T1000 (cell line): ENCODE data around the gene CYFIP1.
"Not testable (repeated sequence)": the region's sequence is repeated elsewhere in the genome, so short reads cannot be mapped to it uniquely, and the experiment has no call there.

Source experiments
- DNase-seq: peaks from one replicate; lab custom pipeline; 2025; ENCODE audit warnings: mixed read lengths; lab: John Stamatoyannopoulos, UW

Gene CYFIP1

DNA sequence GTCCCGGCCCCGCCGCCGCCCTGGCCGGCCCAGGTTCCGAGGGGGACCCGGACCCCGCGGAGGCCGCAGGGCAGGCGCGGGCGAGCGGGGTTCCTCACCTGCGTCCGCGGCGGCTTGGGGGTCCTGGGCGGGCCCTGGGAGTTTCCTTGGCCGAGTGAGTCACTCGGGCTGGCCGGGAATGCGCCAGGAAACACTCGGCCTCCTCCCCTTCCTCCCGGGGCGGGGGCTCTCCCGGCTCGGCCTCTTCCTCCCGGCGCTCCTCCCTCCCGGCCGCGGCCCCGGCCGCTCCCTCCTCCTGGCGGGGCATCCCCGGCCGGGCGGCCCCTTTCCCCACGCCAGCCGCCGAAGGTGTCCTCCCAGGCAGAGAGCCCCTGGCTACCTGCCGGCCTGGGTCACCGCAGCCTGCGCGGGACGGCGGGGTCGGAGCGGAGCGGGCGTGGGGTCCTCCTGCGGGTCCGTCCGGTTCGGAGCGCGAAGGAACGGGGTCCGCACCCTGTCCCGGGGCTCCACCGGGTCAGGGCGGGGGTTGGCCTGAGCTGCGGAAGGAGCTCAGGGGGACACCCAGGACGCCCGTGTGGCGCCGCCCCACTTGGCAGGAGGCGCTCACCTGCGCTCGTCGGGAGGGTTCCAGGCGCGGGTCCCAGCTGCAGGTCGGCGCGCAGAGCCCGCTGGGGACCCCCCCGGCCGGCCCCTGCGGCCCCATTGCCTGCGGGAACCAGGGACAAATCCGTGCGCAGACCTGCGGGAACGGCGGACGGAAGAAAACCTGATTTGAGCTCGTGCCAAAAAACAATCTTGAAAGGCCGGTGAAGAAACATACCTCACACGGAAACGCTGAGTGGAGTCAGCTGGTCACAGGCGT lies at the start of gene CYFIP1:
Gene CYFIP1 (minus strand): TSS at position 180 of the 862 bp plus-strand sequence. CDS start 33,083 bp downstream, outside the sequence.
- DNase-seq = peak; percentile 58

GRCh38 chr15:23026218-23026617 lies 46.0 kb upstream of the CYFIP1 start:
- no peak for DNase-seq

DNA sequence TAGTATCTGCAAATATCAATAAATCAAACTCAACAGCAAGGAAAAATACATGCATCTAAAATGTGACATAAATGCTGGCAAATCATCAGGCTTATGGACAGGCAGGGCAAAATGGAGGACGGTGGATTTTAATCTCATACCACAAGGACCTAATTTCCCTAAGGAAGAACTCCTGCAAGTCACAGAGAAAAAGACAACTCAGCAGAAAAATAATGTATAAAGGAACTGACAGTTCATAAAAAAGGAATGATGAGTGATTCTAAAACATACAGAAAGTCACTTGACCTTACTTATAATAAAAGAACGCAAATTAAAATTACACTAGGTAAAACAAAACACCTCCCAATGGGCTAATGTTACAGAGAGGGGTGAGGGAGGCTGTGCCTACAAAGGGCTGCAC lies 42.0 kb upstream of the CYFIP1 start:
- no peak for DNase-seq

DNA sequence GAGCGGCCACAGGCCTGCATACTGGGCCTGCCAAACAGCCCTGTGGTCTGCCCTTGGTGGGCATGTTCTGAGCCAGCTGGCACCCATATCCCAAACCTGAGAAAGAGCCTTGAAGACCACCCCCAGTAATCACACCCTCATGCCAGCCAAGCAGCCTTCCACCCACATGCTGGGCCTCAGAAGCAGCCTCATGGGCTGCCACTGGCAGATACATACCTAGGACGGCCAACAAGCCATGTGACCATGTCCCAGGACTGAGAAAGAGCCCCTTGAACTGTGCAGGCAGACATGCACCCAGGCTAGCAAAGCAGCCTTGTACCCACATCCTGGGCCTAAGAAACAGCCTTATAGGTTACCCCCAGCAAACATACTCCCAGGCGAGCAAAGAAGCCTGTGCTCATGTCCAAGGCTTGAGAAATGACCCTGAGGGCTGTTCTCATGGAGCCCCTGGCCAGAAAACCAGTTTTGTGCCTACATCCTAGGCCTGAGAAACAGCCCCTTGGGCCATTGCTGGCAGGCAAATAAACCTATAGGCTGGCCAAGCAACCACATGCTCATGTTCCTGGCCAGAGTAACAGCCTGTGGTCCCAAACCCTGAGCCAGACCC lies 34.3 kb upstream of the CYFIP1 start:
- DNase-seq = no peak

DNA sequence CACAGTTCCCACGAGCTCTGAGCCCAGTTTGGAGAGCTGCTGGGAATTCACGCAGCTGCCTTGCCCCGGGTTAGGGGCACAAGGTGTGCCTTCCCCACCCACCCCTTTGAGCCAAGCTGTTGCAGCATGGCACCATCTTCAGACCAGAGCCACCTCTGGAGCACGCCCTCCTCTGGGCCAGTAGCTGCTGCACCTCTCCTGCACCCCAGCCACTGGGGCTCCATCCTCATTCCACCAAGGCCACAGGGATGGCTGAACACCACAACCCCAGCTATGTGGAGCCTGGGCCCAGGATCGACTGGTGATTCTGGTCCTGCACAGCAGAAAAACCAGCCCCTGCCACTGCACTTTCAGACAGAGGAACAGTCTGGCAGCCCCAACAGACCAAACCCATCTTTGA lies 33.5 kb upstream of the CYFIP1 start:
- DNase-seq = no peak

DNA sequence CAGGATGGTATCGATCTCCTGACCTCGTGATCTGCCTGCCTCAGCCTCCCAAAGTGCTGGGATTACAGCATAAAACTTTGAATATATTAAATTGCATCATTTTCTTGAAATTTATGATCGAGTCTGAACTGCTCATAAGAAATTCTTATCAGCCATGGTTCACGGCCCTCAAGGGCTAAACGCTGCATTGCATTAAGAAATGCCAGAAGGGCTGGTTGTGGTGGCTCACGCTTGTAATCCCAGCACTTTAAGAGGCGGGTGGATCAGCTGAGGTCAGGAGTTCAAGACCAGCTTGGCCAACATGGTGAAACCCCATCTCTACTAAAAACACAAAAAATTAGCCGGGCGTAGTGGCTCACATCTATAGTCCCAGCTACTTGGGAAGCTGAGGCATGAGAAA lies 32.4 kb upstream of the CYFIP1 start:
- not testable (repeated sequence) for DNase-seq

DNA sequence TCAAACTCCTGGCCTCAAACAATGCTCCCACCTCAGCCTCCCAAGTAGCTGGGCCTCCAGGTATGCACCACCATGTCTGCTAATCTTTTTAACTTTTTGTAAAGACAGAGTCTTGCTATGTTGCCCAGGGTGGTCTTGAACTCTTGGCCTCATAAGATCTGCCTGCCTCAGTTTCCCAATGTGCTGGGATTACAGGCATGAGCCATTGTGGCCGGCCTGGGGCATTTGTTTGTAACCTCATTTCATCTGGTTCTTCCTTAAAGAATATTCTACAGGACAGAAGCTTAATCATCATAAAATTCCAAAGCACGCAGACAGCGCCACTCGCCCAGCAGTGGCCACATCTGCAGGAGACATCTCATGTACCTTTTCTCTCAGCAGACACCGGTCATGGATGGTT lies 23.6 kb upstream of the CYFIP1 start:
- DNase-seq = no peak

GRCh38 chr15:23002920-23003319 lies 22.8 kb upstream of the CYFIP1 start:
- no peak for DNase-seq

GRCh38 chr15:22995795-22996194 lies 15.6 kb upstream of the CYFIP1 start:
- DNase-seq = no peak

DNA sequence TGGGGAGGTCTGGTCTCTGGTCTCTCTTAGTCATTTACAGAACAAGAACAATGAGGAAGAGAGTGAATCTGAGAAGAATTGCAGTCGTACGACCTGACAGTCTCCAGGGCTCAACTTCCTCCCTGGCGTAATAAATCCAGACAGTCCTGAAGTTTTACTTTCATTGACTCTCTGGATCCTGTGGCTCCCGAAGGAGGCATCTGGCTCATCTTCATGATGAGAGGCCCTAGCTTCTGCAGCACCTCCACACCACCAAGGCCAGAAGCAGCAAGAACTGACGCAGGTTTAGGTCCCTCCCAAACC lies 11.8 kb upstream of the CYFIP1 start:
- DNase-seq = no peak

DNA sequence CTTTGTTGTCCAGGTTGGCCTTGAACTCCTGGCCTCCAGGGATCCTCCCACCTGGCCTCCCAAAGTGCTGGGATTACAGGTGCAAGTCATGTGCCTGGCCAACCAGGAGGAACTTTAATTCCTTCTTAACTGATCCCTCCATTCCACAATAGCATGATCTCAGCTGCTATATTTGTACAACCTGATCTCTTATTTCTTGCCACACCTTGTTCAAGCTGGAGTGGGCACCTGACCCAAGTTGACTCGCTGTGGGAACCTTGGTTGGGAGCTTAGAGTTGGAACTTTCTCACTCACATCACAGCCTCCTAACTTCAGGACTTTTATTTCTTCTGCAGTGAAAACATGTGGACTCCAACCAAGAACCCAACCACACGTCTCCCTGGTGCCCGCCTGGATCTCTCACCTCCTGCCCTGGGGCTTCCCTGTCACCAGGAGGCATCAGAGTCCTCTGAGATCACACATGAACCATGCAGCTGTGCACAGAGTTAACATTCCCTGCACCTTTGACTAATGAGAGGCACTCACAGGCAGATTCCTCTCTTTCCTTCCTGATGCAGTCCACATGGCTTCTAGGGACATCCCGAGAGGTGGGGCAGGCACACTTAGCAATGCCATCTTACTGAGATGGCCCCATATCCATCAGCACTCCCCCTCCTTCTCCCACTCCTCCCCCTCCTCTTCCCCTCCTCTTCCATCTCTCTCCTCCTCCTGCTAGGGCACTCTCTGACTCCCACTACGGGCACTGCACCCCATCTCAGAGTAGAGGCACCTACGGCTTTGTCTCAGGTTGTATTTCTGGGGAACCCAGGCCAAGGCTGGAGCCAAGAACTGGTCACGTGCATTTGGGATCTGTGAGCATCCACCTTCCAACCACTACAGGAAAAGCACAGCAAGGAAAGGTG lies 9.7 kb upstream of the CYFIP1 start:
- DNase-seq = no peak

- no peak for DNase-seq
Observed at GRCh38 chr15:22988811-22989210, 8.6 kb upstream of the CYFIP1 start.

GRCh38 chr15:22981931-22982330 lies 1.8 kb upstream of the CYFIP1 start:
- not testable (repeated sequence) for DNase-seq

- no peak for DNase-seq
Observed at GRCh38 chr15:22981051-22981840, 1.1 kb upstream of the CYFIP1 start.

GRCh38 chr15:22979238-22980188 lies 655 bp downstream of the CYFIP1 start:
- DNase-seq = peak; percentile 14

- no peak for DNase-seq
Observed at GRCh38 chr15:22978691-22979237, 1.4 kb downstream of the CYFIP1 start.

- DNase-seq = no peak
Observed at GRCh38 chr15:22974745-22975144, 5.4 kb downstream of the CYFIP1 start.

DNA sequence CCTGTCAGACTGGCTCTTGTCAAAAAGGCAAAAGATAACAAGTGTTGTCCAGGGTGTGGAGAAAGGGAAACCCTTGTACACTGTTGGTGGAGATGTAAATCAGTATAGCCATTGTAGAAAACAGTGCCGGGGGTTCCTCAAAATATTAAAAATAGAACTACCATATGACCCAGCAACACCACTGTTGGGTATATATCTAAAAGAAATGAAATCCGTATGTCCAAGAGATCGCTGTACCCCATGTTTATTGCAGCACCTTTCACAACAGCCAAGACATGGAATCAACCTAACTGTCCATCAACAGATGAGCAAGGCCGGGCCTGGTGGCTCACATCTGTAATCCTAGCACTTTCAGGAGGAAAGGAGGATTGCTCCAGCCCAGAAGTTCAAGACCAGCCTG lies 6.2 kb downstream of the CYFIP1 start:
- no peak for DNase-seq

GRCh38 chr15:22973286-22973685 lies 6.9 kb downstream of the CYFIP1 start:
- DNase-seq = no peak

DNA sequence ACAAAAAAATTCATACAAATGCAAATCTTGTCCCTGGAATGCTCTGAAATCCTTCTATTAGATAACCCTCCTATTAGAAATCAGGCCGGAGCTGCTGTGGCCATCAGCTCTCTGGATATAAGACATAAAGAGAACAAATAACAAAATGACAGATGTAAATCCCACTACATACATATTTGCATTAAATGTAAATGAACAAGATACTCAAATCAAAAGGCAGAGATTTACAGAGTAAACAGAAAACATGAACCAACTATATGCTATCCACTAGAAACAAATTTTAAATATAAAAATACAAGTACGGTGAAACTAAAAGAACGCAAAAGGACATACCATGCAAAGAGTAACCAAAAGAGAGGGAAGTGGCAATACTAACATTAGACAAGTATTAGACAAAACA lies 10.7 kb downstream of the CYFIP1 start:
- DNase-seq = no peak
